Endothelial cell of umbilical vein (primary cell): ENCODE data around the gene SLC22A7. TPM values are rescaled to one million over a fixed set of nuclear protein-coding genes. Genes with fewer than 3 reads are reported as not detected.

Experiments
- BruUV-seq: library from RNA; stranded (reverse); fragments of 400-500 nt; replicated peaks from 2 replicates; lab custom pipeline; 2021; lab: Mats Ljungman, UMichigan
- CTCF ChIA-PET: fragments of 300-600, 350-600 bp; sonication (Branson Sonifier 250); formaldehyde crosslinking; loops from one replicate; lab custom pipeline; 2021; ENCODE audit warnings: antibody characterized with exemption, inconsistent platforms; lab: Charles Lee
- POLR2A ChIA-PET: fragments of 300-600, 350-600 bp; sonication (Branson Sonifier 250); formaldehyde crosslinking; loops from one replicate; lab custom pipeline; 2021; ENCODE audit warnings: antibody characterized with exemption, inconsistent platforms; lab: Charles Lee
- DNase-seq: peaks from one replicate; pipeline ENCODE4 v3.0.0-alpha.2; 2011; ENCODE audit warnings: low read depth, low spot score
- FAIRE-seq: peaks from 2 replicates; lab custom pipeline; 2011; peaks lifted over from hg19 to GRCh38; lab: Jason Lieb, UNC
- H2AFZ ChIP-seq: 2 replicates; pipeline ENCODE4 v1.6.0; 2012; ENCODE audit warnings: low read depth, low read length, control low read depth, inconsistent platforms
- H3K27ac ChIP-seq: 2 replicates; pipeline ENCODE4 v1.5.1; 2011; ENCODE audit warnings: low read depth, mild to moderate bottlenecking, control low read depth, low read length, moderate library complexity; ENCODE audit not compliant: insufficient read depth
- H3K27me3 ChIP-seq, 2 experiments: 2 replicates each; pipeline versions ENCODE4 v1.6.0 to v1.6.1; 2011; ENCODE audit warnings: low read length in 2 of 2, mixed read lengths in 1 of 2; ENCODE audit not compliant: control insufficient read depth in 2 of 2, insufficient read depth in 2 of 2
- H3K36me3 ChIP-seq, 2 experiments: 2 replicates in 1 of 2; 3 replicates in 1 of 2; pipeline ENCODE4 v1.5.1; 2011; ENCODE audit warnings: low read length in 2 of 2, mild to moderate bottlenecking in 1 of 2, moderate library complexity in 1 of 2; ENCODE audit not compliant: control insufficient read depth in 2 of 2, insufficient read depth in 2 of 2; ENCODE audit errors: extremely low read depth in 1 of 2
- H3K4me1 ChIP-seq: 3 replicates; pipeline ENCODE4 v1.5.1; 2011; ENCODE audit warnings: mild to moderate bottlenecking, low read length; ENCODE audit not compliant: control insufficient read depth, insufficient read depth; ENCODE audit errors: extremely low read depth
- H3K4me2 ChIP-seq: 2 replicates; pipeline ENCODE4 v1.6.1; 2011; ENCODE audit warnings: low read length, control low read depth, mixed read lengths; ENCODE audit not compliant: insufficient read depth
- H3K4me3 ChIP-seq, 3 experiments: fragments of 200-600 bp in 1 of 3; sonication (generic), shearing (Covaris generic) in 1 of 3; replicated peaks in 1 of 3; 2 replicates each; pipeline ENCODE4 v1.5.1; 2011 to 2016; ENCODE audit warnings: control low read depth in 3 of 3, low read length in 3 of 3, mild to moderate bottlenecking in 2 of 3, inconsistent platforms in 1 of 3, low read depth in 1 of 3, moderate library complexity in 1 of 3; ENCODE audit not compliant: insufficient read depth in 1 of 3
- H3K79me2 ChIP-seq: 2 replicates; pipeline ENCODE4 v1.6.0; 2012; ENCODE audit warnings: low read length, inconsistent platforms; ENCODE audit not compliant: control insufficient read depth, insufficient read depth
- H3K9ac ChIP-seq: replicated peaks from 2 replicates; pipeline ENCODE3; 2011; ENCODE audit warnings: low read length, control low read depth; ENCODE audit not compliant: insufficient read depth; ENCODE audit errors: extremely low read depth
- H3K9me1 ChIP-seq: replicated peaks from 3 replicates; pipeline ENCODE4 v1.6.0; 2011; ENCODE audit warnings: mild to moderate bottlenecking, low read length; ENCODE audit not compliant: control insufficient read depth, insufficient read depth; ENCODE audit errors: extremely low read depth
- H3K9me3 ChIP-seq: replicated peaks from 2 replicates; pipeline ENCODE4 v1.5.1; 2012; ENCODE audit warnings: low read length, inconsistent platforms; ENCODE audit not compliant: control insufficient read depth, insufficient read depth
- H4K20me1 ChIP-seq: replicated peaks from 2 replicates; pipeline ENCODE3; 2011; ENCODE audit warnings: mild to moderate bottlenecking, low read length; ENCODE audit not compliant: control insufficient read depth, insufficient read depth; ENCODE audit errors: extremely low read depth
- EZH2 ChIP-seq: IDR thresholded peaks from 2 replicates; pipeline ENCODE4 v1.6.1; 2012; ENCODE audit warnings: borderline replicate concordance, low read depth, mild to moderate bottlenecking, moderate library complexity, low read length, inconsistent platforms; ENCODE audit not compliant: severe bottlenecking
- FOS ChIP-seq: IDR thresholded peaks from 2 replicates; pipeline ENCODE4 v1.6.1; 2011; ENCODE audit warnings: mild to moderate bottlenecking, low read length, moderate library complexity, borderline replicate concordance; ENCODE audit not compliant: insufficient read depth
- GATA2 ChIP-seq: IDR thresholded peaks from 2 replicates; pipeline ENCODE4 v1.7.0; 2011; ENCODE audit warnings: low read depth, mild to moderate bottlenecking, moderate library complexity, mixed read lengths, low read length; ENCODE audit not compliant: insufficient read length, insufficient read depth
- JUN ChIP-seq: IDR thresholded peaks from 2 replicates; pipeline ENCODE4 v1.6.1; 2011; ENCODE audit warnings: borderline replicate concordance, low read depth; ENCODE audit not compliant: insufficient read length, insufficient read depth
- MYC ChIP-seq: IDR thresholded peaks from one replicate; pipeline ENCODE4 v1.6.1; 2011; ENCODE audit warnings: mild to moderate bottlenecking, low read depth, low read length
- POLR2A ChIP-seq: IDR thresholded peaks from 2 replicates; pipeline ENCODE4 v1.6.1; 2012; ENCODE audit warnings: low read depth, mild to moderate bottlenecking, control low read depth, low read length
- POLR2AphosphoS5 ChIP-seq: IDR thresholded peaks from 2 replicates; pipeline ENCODE4 v1.6.1; 2012; ENCODE audit warnings: low read depth, mild to moderate bottlenecking, control low read depth, low read length, moderate library complexity; ENCODE audit not compliant: insufficient read depth
- dilution Hi-C: fragments of 300-500 bp; cut with MboI; formaldehyde crosslinking; loops from one replicate; pipeline ENCODE4 v1.15.0; 2019; ENCODE audit warnings: low sequenced_read_pairs; ENCODE audit not compliant: extremely low pct_ligation_motif_present
- intact Hi-C: fragments of 100-400 bp; cut with micrococcal nuclease; formaldehyde crosslinking; loops from one replicate; pipeline ENCODE4 v1.10.0; 2022
- polyA plus RNA-seq, 4 experiments: library from polyadenylated mRNA; depleted of rRNA in 3 of 4; stranded (reverse) in 3 of 4; unstranded in 1 of 4; fragments of >200 nt; gene quantifications; 2 replicates each; pipeline versions ENCODE4 v1.2.1 to v1.2.3, GENCODE V29; 2011 to 2012; ENCODE audit warnings: missing spikeins in 1 of 4
- total RNA-seq: library from RNA; stranded (reverse); gene quantifications from 2 replicates; pipeline ENCODE4 v1.2.3, GENCODE V29; 2021
- TF ChIP-seq, protein P1 (sequence below), 2 donors: IDR thresholded peaks; 1 replicate in 1 of 2; 2 replicates in 1 of 2; pipeline ENCODE4 v1.5.1; 2011; ENCODE audit warnings: low read length in 2 of 2, mild to moderate bottlenecking in 2 of 2, moderate library complexity in 2 of 2, control low read depth in 1 of 2, inconsistent platforms in 1 of 2, low read depth in 1 of 2; ENCODE audit not compliant: insufficient read depth in 1 of 2; ENCODE audit errors: extremely low read depth in 1 of 2

The SLC22A7 gene
- total and polyA plus RNA-seq, 2 donors (not counting 3 experiments of a cell fraction or from before 2014, with no cell fraction given) = not detected

DNA sequence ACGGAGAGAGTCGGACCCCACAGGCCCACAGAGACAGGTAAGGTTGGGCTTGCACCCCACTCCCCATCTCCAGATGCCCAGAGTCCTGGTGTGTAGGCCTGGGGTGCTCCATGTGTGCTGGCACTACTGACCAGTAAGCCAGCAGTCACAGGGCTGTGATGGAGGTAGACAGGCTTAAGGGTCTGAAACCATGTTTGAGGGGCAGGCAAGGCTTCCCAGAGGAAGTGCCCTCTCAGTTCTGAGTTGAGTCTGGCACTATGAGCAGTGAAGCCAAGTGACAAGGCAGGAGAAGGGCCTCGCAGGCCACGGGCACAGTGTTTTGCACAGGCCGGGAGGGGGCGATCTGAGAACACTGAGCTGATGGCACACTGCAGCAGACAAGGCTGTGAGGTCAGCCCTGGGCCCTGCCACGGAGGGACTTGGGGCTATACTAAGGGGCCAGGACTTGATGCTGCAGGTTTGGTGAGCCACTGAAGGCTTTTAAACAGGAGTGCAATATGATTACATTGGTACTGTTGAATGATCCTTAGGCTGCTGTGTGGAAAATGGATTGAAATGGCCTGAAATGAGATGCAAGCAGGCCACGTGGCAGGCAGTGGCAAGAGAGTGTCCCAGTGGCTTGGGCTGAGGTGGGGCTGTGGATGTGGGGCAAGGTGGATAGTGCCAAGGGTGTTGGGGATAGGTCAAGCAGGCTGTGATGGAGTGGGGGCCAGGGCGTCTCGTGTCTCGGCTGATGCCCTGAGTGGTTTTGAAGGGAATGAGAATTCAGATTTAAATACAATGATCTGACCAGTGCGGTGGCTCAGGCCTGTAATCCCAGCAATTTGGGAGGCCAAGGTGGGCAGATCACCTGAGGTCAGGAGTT, 34.5 kb upstream of the SLC22A7 start:
- H3K36me3 ChIP-seq = no peaks in the 10 kb centered on the region
- TF ChIP-seq JUN (no peak), MYC (no peak), POLR2AphosphoS5 (no peak), POLR2A (no peak), GATA2 (no peak), EZH2 (no peak), FOS (no peak)
- TF ChIP-seq, protein P1, sequence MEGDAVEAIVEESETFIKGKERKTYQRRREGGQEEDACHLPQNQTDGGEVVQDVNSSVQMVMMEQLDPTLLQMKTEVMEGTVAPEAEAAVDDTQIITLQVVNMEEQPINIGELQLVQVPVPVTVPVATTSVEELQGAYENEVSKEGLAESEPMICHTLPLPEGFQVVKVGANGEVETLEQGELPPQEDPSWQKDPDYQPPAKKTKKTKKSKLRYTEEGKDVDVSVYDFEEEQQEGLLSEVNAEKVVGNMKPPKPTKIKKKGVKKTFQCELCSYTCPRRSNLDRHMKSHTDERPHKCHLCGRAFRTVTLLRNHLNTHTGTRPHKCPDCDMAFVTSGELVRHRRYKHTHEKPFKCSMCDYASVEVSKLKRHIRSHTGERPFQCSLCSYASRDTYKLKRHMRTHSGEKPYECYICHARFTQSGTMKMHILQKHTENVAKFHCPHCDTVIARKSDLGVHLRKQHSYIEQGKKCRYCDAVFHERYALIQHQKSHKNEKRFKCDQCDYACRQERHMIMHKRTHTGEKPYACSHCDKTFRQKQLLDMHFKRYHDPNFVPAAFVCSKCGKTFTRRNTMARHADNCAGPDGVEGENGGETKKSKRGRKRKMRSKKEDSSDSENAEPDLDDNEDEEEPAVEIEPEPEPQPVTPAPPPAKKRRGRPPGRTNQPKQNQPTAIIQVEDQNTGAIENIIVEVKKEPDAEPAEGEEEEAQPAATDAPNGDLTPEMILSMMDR (IDR thresholded peaks at IDR 0.05; ENCODE audit: extremely low read depth in 1 of 2, insufficient read depth in 1 of 2, low read depth in 1 of 2, low read length in 2 of 2) = peak; percentile 58 to 76
- H3K4me2 ChIP-seq = no peak overlapping the region
- H4K20me1 ChIP-seq = no peaks in the 10 kb centered on the region
- FAIRE-seq (peak; percentile 71), DNase-seq (peak; percentile 48)
- H3K27me3 ChIP-seq = peaks cover 4 to 6% of the 10 kb centered on the region in 2 experiments
- no peak overlapping the region for H2AFZ ChIP-seq
- H3K9me1 ChIP-seq = no peaks in the 10 kb centered on the region
- H3K79me2 ChIP-seq = no peaks in the 10 kb centered on the region
- ChIA-PET CTCF (interaction anchor here (0.6 to 4.0 kb wide), 29 partner anchors 9 to 409 kb away, joined by 3 to 49 read pairs (median 4); partner anchors contain the start of genes ABCC10, DLK2, DNPH1 and LRRC73), POLR2A (no interaction called here)
- no peak overlapping the region for H3K27ac ChIP-seq
- no peak overlapping the region for H3K4me3 ChIP-seq
- no peaks in the 10 kb centered on the region for H3K9me3 ChIP-seq
- no peak overlapping the region for H3K9ac ChIP-seq
- BruUV-seq = no TSS peak
- intact Hi-C loops (loop anchor here (1.0 kb wide), 3 partner anchors 71 to 243 kb away; no protein-coding TSS in a partner anchor), dilution Hi-C loops (no loop called here)
- H3K4me1 ChIP-seq = no peaks in the 10 kb centered on the region
